ENCODE measurements around the gene GALNT17.

The GALNT17 gene

DNA sequence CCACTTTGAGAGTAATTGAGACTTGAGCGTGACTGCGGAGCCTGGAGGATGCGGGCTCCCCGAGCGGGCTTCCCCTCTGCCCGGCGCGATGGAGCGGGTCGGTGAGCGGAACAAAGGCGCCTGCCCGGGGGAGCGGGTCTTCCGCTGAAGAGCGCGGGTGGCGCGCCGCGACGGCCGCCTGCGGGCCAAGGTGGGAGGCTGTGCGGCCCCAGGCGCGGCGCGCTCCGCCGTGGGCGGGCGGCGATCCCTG lies at the start of gene GALNT17:
Gene GALNT17, plus strand, starts transcription at position 18 of the 250 bp plus-strand sequence.
- DNase-seq = no peak

DNA sequence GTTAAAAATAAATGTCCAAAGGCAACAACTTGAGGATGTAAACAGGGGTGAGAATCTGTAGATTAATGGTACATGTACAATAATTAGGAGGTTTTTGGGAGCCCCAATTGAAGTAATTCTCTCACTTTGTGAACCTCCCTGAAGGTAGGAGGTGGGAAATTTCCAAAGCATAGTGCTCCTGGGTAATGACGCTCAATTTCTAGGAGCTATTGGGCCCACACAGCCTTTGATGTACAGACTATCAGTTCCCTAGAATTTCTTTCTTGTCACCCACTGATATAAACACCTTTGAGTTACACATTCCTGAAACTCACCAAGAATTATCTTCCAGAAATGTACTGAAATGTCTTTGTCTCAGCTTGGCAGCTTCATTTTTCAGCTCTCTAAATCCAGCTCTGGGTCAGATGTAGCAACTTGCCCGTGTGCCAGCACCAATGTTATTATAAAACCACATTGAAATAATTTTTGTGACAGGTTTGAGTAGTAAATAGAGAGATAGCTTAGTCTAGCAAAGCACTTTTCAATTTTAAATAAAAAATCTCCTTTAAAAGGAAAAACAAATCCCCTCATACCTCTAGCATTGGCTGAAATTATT lies 36.6 kb upstream of the GALNT17 start:
- no peak for DNase-seq

DNA sequence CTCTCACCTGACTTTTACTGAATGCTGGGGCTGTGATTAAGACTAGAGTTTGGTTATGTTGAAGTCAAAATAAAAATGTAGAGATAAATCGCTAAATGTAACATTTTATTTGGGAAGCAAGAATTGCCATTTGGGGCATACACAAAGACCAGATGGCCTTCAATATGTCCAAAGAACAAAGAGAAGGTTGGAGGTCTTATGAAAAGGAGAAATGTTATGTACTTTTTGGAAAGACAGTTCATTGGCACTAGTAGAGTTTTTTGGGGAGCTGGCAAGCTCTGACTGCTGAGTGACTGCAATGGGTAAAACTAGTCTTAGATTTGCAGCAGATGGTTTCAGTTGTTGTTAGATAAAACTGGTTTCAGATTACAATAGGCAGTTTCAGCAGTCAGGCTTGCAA lies 35.6 kb upstream of the GALNT17 start:
- DNase-seq = no peak

DNA sequence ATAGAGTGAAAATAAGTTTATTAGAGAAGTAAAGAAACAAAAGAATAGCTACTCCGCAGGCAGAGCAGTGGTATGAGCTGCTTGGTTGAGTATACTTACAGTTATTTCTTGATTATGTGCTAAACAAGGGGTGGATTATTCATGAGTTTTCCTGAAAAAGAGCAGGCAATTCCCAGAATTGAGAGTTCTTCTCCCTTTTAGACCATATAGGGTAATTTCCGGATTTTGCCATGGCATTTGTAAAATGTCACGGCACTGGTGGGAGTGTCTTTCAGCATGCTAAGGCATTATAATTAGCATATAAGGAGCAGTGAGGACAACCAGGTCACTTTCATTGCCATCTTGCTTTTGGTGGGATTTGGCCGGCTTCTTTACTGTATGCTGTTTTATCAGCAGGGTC lies 25.7 kb upstream of the GALNT17 start:
- DNase-seq = no peak

DNA sequence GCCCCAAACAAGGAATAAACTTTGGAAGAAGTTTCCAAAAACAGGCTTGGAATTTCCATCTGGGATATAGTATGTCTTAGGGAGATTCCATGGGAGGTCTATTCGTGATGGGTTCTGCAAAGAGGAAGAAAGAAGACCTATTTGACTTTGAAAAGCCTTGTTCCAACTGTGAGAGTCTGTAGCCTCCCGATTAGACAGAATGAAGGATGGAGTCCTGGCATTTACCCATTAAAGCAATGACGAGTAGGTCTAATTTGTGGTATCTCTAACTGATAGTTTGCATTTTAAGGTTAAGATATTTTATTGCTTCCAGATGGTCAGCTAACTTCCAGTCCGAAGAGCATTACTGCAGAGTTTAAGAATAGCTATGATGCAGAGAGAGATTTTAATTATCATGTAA lies 19.5 kb upstream of the GALNT17 start:
- no peak for DNase-seq

DNA sequence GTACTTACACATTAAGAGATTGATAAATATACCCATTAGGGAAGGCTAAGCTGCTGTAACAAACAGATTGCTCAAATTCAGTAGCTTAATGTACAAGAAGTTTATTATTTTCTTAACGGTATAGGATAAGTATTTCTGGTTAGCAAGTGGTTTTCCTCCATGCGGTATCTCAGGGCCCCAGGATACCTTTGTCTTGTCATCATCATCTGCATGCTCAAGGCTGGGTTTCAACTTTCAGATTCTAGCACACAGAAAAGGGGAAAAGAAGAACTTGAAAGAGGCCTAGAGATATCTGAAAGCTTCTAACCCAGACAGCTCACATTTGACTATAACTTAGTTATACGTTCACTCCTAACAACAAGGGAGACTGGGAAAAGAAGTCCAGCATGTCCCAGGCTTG lies 11.8 kb upstream of the GALNT17 start:
- no peak for DNase-seq

DNA sequence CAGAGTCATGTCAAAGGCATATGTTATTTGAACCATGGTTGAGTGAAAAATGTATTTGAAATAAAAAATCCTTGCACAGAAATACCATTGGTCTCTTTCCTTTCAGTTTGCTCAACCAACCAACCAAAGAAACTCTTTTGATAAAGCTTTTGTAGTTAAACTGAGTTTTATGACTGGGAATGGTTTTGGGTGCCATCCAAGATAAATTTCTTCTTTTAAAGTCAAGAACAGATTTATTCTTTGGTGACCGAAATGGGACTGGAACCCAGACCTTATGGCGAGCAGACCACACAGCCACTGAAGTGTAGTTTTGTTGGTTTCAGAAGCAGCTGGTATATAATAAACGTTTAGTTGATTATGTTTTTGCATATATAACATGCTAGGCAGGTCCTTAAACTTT lies 2.8 kb upstream of the GALNT17 start:
- DNase-seq = no peak

DNA sequence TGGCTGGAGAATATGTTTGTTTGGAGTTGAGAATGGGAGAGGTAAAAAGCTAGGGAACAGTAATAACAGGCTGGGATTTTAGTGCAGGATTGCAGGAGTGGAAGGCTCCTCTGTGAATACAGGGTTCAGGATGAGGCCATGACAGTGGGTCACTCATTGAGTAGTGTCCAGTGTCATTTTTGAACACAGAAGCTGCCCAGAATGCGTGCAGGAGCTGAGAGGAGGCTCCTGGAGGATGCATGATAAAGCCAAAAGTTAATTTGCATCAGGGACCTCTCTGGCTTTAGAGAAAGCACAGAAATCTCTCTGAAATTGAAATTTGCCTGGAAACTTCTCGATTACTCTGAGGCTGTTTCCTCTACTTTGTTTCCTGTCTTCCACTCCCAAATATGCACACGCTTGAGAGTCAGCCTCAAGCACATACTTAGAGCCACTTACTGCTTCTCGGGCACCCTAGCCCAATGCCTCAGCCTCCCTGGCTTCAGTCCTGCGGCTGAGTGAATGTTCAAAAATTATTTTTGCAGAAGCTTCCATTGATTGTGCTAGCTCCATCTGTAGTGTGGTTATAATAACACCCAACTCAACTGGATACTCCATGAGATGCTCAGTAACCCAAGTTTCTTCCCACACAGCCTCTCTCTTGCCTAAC lies 1.8 kb upstream of the GALNT17 start:
- DNase-seq = no peak

DNA sequence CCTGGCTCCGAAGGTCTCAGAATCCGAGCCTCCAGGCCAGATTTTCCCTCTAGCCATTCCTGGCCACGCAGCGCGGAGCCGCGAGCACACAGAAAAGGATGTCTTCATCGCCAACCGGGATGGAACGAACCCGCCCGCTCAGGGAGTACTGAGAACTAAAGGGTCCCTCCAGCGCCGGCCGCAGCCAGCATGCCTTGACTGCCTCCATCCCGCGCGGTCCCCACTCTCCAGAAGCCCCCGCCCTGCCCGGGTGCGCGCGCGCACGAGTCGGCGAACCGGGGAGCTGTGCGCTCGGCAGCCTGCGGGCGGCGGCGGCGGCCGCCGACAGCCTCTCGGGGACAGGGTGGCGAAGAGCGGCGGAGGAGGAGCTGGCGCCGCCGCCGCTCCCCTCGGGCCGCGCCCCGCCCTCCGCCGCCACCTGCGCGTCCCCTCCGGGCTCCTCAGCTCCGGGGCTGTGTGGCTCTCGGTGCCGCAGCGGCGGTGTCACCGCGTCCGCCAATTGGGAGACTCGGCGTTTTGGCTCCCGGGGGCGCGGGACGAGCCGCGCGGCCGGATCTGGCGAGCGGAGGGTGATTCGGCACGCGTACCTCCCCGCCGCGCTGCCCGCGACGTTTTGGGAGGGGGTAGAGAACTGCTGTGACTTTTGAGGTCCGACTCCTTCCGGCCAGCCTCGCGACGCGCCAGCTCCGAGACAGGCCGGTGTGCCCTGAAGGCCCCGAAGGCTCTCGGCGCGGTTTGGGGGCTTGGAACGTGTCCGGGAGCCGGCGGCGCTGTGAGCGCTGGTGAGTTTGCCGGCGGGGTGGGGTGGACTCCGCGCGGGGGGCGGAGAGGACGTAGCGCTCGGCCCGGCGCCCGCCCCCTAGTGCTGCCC lies 453 bp upstream of the GALNT17 start:
- DNase-seq = no peak

DNA sequence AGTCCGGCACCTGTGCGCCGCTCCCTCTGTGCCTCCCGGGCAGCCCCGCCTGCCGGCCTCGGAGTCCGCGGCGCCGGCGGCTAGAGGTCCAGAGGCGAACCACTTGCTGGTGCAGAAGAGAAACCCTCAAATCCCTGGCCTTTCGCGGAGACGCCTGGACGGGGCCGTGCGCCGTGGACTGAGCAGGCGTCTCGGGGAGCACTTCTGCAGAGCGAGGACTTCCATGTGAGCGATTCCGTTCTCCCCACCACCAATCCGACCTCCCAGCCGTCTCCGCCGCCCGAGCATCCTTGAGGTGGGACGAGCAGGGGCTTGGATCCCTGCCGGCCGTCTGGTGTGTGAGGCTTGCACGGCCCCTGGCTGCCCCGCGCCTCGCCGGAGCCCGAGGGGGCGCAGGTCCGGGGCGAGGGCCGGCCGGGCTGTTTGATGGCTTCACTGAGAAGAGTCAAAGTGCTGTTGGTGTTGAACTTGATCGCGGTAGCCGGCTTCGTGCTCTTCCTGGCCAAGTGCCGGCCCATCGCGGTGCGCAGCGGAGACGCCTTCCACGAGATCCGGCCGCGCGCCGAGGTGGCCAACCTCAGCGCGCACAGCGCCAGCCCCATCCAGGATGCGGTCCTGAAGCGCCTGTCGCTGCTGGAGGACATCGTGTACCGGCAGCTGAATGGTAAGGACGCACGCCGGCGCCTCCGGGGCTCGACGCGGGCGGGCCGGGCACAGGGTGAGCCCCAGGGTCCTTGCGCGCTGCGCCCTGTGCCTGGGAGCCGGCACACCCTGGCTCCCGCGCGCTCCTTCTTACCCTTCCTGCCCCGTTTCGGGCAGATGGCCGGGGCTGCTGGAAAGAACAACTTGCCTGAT lies 660 bp downstream of the GALNT17 start:
- DNase-seq = no peak

DNA sequence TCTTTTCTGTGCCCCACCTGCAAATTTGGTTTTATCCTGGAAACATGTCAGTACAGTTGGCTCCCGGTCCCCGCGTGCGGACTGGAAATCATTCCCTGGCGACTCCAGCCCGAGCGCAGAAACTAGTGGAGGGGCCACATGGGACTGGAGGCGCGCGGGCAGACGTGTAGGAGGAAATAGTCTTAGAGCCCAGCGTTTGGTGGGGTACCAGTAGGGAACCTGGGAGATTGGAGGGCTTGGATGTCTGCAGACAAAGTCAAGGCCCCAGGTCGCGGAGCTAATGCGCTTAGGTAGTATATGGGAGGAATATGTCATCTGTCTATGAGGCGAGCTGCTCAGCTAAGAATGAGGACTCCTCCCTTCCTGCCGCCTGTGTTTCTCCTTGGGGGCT lies 1.3 kb downstream of the GALNT17 start:
- DNase-seq = no peak

DNA sequence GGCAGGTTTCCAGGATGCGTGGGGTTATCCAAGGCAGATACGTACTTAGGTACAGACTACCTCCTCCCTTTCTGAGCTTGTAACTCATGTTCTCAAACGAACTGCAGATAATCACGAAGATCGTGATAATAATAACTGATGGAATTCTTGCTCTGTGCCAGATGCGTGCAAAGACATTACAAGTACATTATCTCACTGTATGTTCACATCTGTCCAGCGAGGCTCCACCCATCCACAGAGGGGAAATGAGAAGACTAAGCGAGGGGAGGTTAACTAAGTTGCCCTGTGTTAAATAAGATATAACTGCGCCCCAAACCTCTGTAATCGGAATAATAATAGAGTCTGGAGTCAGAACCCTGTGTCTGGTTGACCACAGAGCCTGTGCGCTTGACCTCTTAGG lies 1.9 kb downstream of the GALNT17 start:
- no peak for DNase-seq

DNA sequence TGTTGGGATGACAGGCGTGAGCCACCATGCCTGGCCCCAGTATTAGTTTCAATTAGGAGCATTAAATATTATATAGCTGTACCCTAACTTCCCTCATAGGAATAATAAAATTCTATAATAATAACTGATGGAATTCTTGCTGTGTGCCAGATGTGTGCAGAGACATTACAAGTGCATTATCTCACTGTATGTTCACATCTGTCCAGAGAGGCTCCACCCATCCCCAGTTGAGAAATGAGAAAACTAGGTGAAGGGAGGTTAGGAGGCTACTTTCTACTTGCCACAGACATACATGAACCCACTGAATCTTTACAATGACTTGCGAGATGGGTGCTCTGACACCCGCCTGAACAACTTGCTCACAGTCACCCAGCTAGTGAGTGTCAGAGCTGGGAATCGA lies 3.2 kb downstream of the GALNT17 start:
- DNase-seq = no peak

DNA sequence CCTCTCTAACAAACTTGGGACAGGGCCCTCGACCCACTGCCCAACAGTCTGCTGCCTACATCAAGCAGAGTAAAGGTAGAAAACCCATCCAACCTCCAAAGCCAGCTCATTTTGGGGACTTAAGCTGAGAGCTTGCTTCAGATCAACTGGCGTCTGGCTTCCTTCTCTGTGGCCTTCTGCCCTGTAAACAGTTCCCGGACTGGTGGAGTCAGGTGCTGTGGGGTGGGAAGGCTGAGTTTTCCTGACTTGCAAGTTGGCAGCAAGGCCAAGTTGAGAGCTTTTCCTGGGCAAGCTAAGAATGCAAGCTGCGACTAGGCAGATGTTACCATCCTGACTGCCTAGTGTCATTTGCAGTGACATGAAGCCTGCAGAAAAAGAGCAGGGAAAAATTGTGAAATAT lies 3.7 kb downstream of the GALNT17 start:
- no peak for DNase-seq

DNA sequence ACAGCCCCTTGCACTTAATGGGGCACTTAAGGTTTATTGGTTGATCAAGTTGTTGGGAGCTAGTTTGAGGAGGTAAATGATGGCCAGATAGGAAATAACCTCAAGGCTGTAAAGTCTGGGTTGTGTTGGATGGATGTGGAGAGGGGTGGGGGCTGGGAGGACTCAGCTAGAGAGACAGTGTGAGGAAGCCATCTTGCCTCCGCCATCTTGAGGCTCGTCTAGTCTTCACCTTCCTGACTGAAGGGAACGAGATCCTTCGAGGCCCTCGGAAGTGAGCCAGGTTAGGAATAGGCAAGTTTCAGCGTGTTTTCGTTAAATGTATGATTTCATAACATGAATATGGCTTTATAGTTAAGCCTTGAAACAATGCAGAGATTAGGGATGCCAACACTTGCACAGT lies 5.5 kb downstream of the GALNT17 start:
- no peak for DNase-seq

DNA sequence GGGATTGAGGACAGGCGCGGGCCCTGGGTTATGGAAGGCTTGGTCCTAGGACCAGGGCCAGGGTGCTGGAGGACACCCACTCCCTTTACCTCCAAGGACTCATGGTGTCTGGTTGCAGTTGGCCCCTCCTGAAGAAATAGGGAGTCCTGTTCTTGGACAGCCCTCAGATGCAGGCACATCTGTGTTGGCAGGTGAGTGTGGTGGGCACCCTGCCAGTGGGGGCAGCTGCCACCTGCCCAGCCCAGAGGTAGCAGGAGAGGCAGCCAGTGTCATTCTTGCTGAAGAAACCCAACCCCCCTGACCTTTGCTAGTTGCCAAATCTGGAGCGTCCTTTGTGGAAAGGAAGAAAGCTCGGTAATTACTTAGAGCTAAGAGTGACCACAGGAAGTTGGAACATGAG lies 8.3 kb downstream of the GALNT17 start:
- DNase-seq = no peak

DNA sequence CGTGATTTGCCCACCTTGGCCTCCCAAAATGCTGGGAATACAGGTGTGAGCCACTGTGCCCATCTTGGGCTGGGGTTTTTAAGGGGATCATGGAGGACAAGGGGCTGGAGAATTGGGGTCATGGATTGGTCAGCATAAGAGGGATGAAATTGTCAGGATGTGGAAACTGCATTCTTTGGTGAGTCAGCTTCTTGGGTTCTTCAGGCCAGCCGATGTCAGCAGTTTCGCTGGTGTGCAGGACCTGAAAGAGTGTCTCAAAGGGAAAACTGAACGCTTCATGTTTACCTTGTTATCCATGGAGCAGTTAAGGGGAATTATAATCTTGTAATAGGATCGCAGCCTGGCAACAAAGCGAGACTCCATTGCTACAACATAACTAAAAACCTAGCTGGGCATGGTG lies 13.0 kb downstream of the GALNT17 start:
- DNase-seq = no peak

DNA sequence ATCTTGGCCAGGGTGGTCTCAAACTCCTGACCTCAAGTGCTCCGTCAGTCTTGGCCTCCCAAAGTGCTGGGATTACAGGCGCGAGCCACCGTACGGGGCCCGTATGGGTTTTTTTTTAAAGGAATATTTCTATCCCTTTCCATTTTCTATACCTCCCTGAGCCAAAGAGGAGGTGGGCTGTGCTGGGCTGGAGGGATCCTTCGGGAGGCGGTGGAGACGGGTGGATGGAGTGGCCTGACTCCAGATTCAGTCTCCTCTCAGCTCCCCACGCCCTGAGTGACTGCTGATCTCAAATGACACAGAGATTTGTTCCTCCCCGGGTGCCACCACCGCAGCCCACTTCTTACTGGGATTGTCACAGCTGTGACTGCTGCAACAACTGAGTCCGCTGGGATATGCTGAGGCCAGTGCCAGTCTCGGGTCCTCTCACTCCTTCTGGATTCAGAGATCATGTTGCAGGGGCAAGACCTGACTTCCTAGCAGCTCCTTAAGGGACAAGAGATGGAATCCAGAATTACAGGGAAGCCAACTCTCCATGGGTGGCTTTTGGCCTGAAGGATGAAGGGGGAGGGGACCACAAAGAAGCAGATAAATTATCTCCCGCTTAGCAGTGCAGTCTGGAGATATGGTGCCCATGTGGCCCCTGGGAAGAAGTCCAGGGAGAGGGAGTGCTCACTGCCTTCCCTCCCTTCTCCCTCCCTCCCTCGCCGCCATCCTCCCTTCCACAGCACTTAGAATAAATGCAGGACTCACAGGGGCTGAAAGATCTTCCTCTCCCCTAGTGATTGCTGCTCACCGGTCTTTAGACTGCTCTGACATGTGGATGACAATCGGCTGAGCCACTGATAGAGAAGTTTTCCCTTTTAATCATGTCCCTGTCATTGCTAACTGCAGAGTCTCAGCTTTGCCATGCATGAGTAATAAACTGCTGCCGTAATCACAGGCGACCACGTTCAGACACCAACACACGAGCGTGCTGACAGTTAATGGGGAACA lies 14.3 kb downstream of the GALNT17 start:
- DNase-seq = no peak

DNA sequence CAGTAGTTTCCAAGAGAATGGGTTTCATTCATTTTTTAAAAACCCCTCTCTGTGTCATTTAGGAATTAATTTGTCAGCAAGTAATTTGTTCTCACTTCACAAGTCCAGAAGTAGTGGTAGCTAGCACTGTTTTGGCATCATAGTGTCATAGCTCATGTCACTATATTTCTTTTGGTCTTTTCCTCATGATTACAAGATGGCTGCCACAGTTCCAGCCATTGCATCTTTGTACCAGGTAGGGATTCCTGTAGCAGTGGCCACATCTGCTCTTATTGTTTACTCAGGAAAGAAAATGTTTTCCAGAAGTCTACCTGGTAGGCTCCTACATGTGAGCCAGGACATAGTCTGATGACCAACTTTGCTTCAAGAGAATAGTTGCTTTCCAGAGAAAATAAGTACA lies 16.2 kb downstream of the GALNT17 start:
- no peak for DNase-seq

DNA sequence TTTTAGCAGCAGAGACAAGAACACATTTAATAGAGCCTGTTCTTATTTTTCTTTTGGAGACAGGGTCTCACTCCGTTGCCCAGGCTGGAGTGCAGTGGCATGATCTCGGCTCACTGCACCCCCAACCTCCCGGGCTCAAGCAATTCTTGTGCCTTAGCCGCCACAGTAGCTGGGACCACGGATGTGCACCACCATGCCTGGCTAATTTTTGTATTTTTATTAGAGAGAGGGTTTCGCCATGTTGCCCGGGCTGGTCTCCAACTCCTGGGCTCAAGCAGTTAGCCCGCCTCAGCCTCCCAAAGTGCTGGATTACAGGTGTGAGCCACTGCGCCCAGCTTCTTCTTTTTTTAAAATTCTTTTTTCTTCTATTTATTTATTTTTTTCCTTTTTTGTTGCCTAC lies 23.3 kb downstream of the GALNT17 start:
- DNase-seq = no peak

DNA sequence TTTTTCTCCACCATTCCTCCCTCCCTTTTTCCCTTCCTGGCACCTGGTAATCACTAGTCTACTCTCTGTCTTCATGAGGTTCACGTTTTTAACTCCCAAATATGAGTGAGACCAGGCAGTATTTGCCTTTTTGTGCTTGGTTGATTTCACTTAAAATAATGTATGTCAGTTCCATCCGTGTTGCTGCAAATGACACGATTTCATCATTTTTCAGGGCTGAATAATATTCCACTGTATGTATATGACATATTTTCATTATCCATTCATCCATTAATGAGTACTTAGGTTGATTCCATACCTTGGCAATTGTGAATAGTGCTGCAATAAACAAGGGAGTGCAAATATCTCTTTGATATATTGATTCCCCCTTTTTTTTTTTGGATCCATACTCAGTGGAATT lies 25.8 kb downstream of the GALNT17 start:
- DNase-seq = no peak

DNA sequence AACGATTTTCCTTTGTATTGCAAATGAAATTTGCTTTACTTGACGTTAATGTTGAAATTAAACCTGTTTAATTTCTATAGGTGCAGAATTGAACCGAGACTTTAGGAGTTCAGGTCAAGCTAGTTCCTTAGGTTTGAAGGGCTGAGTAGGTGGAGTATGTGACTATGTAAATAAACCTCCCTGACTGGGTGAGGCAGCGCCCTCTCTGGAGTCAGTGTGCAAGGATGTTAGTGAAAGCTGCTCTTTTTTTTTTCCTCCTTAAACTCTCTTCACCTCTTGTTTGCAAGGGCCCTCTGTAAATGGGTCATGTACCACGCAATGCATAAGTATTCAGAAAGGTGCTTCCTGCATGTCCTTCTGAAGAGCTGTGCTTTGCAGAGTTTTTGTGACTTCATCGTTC lies 33.8 kb downstream of the GALNT17 start:
- DNase-seq = no peak

All from NCI-H1048 (cell line).